HuH-7.5 (cell line): ENCODE results near the gene VSTM2B.
"Not testable (repeated sequence)": the region's sequence is repeated elsewhere in the genome, so short reads cannot be mapped to it uniquely, and the experiment has no call there.

Experiments
- DNase-seq: peaks from one replicate; pipeline ENCODE4 v3.0.0; 2011; ENCODE audit warnings: low spot score

VSTM2B gene

DNA sequence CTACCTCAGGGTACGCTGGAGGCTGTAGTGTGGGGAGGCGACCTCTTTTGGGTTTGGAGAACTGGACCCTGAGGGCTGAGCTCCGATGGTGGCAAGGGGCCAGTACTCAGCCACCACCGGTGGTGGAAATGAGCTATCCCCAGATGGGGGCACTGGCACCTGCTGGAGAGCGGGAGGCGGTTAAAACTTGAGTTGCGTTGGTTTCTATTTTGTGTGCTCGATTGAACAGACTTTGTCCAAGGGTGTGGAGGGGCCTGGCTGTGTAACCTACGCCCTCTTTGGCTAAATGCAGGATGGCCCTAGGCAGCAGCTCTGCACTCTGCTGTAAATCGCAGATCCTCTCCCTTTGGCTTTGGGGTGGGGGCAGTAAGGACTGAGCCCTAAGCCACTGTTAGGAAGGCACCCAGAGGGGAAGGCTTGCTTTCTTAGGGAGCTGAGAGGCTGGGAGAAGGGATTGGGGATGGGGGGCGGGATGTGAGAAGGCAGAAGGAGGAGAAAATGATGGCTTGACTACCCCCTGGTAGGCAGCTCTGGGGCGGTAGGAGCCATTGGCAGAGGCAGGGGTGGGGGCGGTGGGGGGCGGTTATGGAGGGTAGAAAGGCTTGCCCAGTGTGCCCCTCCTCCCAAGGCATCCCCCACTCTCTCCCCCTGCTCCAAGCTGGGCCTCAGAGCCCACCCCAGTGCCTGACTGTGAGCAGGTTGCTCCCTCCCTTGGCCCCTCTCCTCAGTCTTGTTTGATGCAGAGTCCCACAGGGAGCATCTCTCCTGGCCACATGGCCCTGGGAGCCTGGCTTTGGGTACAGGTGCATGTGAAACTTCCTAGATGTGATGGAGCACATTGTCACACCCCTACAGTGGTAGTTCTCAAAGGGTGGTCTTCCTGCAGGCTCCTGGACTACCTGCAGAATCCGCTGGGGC is 5.0 kb downstream of the VSTM2B start:
- no peak for DNase-seq

DNA sequence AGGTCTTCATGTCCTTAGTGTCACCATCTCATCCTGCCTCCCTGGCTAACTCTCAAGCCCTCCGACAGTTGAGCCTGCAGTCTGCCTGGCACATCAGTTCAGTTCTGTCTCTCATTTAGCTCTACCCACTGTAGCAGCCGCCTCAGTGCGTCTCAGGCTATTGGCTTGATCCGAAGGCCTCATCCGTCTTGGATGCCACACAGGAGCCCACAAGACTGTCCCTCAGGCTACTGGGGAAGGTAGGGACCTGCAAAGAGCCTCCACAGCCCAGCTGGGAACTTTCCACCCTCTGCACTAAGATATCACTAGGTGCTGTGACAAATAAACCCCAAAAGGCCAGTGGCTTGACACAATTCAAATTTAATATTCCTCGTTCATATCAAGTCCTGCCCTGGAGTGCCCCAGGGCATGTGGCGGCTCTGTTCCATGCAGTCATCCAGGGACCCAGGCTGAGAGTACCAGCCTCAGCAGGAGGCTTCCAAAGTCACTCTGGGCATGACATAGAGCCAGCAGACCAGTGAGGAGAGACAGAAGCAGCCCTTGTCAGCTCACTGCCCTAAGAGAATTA is 5.7 kb downstream of the VSTM2B start:
- no peak for DNase-seq

- DNase-seq = no peak
Measured at GRCh38 chr19:29532097-29532496, 6.3 kb downstream of the VSTM2B start.

DNA sequence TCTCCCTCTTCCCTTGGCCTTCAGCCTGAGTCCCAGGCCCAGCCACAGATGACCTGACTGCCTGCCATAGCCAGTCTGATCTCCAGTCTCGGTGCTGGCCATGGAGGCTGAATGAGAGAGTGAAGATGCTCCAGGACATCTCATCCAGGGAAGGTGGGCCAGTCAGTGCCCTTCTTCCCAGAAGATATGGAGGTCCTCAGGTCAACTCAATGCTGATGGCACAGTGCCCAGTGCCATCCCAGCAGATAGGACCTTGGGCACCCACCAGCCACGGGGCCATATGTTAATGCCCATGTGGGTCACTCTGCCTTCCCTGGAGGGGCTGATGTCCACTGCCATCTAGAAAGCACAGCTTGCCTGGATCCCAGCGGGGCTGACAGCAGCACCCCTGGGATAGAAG is 7.2 kb downstream of the VSTM2B start:
- no peak for DNase-seq

- no peak for DNase-seq
Measured at GRCh38 chr19:29533578-29534544, 8.1 kb downstream of the VSTM2B start.

DNA sequence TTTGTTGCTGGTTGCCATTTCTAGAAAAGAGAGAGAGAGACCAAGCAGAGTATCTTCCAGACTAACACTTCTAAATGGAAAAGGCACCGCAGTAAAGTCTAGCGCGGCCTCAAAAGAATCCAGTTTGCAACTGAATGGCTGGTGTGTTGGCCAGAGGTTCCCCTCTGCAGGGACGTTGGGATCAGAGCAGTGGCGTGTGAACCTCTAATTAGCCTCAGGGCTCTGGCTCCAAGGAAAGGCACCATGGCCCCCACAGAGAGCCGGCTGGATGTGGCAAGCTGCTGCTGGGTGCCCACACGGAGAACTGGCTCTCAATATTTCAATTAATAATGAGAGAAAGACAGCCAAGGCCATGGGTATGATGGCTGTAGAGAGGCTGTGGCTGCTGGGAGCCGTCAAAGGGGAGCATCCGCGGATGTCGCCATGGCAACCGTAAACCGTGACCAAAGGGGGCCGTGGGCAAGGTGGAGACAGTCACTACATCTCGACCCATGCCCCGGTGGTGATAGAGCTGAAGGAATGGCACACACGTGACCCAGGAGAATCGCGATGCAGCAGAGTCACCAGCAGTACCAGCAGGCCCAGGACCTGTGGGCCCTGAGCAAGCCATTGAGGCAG is 9.5 kb downstream of the VSTM2B start:
- no peak for DNase-seq

DNA sequence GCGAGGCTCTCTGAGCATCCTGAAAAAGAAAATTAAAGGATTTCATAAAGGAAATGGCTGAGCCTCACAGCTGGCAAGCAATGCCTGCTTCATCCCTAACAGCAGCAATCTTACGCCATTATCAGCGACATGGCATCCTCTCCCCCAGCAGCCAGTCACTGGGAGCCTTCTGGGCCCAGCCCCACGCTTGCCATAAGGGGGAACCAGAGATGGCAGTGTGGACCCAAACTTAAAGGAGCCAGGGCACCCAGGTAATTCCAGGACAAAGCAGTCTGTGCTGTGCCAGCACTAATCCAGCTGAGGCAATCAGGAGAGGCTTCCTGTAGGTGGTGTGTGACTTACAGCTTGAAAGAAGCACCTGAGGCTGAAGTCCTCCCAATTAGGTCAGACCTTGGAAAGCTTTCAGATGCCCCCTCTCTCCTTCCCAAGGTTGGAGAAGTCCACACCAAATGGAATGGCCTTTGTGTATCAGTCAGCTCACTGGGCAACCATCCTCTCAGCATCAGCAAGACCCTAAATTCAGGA is 10.3 kb downstream of the VSTM2B start:
- DNase-seq = no peak

DNA sequence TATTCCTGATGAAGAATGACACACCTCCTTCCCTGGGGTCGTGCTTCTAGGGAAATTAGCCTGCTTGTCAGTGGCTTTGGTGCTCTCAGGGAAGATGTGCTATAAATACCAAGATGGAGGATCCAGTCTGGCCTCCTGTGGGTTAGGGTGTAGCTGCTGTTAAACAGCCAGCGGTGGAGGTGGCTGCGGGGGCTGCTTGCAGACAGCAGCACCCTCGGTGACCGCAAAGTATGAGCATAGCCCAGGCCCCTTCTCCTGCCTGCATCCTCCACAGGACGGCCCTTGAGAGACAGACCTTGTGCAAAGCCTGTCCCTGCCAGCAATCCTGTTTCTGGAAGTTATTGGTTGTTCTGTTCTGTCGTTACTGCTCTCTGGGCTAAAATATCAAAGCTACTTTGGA is 11.4 kb downstream of the VSTM2B start:
- DNase-seq = no peak

DNA sequence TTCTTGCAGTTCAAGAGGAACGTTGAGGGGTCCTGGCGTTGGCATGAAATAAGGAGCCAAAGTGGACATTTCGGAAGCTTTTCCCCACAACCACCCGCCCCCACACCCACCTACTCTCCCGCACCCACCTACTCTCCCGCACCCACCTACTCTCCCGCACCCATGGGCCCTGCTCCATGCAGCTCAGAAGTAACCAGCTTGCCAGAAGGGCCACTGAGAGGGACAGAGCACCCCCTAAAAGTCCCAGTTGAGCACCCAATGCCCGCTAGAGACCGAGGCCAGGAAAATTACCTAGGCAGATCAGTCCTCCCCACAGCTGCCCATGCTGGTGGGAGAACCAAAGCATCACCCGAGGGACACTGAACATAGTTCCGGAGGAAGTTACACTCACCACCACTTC is 11.8 kb downstream of the VSTM2B start:
- no peak for DNase-seq

GRCh38 chr19:29538146-29538545 is 12.4 kb downstream of the VSTM2B start:
- DNase-seq = no peak

DNA sequence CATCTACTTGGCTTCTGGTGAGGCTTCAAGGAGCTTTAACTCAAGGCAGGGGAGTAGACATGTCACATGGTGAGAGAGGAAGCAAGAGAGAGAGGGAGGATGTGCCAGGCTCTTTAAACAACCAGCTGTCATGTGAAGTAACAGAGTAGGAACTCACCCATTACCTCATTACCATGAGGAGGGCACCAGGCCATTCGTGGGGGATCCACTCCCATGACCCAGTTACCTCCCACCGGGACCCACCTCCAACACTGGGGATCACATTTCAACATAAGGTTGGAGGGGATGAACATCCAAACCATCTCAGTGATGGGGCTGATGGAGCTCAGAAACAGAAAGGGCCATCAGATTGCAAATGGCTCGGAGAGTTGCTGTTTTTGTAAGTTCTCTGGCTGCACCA is 12.9 kb downstream of the VSTM2B start:
- no peak for DNase-seq

DNA sequence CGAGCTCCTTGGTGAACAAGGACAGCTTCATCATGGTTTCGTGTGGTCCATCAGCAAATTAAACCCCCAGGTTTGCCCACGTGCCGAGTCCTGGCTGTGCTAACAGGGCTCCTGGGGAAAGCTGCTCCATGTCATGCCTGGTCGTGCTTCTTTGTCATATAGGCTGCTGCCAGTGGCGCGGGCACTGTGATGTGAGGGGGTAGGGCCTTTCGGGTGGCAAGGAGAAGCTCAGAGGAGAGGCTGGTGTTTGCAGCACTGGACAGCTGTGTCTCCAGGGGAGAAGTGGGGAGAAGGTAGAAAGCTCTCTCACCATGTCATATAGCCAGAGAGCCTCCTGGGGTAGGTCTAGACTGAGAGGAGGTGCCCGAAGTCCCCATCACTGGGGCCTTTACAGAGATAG is 13.3 kb downstream of the VSTM2B start:
- no peak for DNase-seq

DNA sequence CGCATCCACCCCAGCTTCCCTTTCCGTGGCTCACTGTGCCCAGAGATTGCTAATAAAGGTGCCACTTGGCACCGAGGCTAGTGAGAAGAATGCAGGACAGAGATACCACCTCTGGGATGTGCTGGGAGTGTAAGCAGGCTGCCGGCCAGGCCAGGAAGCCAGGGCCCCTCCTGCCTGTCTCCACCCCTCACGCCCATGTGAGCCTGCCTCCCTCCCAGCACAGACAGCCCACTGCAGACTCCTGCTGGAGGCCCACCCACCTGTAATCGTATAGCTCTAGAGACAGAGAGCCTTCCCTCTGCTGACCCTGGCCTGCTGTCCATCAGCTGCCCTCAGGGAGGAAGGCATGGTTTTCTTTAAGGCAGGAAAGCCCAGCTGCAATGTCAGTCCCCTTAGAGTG is 13.9 kb downstream of the VSTM2B start:
- no peak for DNase-seq

- DNase-seq = no peak
Measured at GRCh38 chr19:29540114-29540513, 14.3 kb downstream of the VSTM2B start.

DNA sequence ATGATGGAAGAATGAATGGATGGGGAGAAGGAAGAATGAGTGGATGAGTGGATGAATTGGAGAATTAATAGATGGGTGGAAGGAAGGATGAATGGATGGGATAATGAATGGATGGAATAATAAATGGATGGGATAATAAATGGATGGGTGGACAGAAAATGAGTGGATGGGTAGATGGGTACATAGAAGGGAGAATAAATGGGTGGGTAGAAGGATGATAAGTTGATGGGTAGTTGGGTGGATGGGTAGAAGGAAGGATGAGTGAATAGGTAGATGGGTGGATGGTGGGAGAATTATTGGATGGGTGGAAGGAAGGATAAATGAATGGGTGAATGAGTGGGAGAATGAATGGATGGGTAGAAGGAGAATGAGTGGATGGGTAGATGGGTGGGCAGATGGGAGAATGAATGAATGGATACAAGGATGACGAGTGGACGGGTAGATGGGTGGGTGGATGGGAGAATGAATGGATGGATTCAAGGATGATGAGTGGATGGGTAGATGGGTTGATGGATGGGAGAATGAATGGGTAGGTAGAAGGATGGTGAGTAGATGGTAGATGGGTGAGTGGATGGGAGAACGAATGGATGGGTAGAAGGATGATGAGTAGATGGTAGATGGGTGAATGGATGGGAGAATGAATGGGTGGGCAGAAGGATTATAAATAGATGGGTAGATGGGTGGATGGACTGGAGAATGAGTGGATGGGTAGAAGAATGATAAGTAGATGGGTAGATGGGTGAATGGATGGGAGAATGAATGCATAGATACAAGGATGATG is 15.9 kb downstream of the VSTM2B start:
- no peak for DNase-seq

DNA sequence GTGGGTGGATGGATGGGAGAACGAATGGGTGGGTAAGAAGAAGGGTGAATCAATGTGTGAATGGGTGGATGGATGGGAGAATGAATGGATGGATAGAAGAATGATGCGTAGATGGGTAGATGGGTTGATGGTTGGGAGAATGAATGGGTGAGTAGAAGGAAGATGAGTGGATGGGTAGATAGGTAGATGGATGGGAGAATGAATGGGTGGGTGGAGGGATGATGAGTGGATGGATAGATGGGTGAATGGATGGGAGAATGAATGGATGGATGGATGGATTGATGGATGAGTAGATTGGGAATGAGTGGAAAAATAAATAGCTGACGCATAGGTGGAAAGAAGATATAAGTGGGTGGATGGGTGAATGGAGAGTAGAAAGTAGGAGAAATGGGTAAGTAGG is 16.5 kb downstream of the VSTM2B start:
- DNase-seq = no peak

GRCh38 chr19:29542776-29543175 is 17.0 kb downstream of the VSTM2B start:
- no peak for DNase-seq

GRCh38 chr19:29543381-29543780 is 17.6 kb downstream of the VSTM2B start:
- no peak for DNase-seq

- no peak for DNase-seq
Measured at GRCh38 chr19:29544656-29545360, 19.0 kb downstream of the VSTM2B start.

- not testable (repeated sequence) for DNase-seq
Measured at GRCh38 chr19:29545447-29545846, 19.7 kb downstream of the VSTM2B start.
